ENCODE measurements around the gene GABPB1. TPM values are rescaled to one million over a fixed set of nuclear protein-coding genes. Genes with fewer than 3 reads are reported as not detected.

GABPB1 gene
- total and polyA plus RNA-seq, 8 donors: 2.9 to 9.7 (median 4.9) TPM

- DNase-seq (no peak), ATAC-seq (no peak), FAIRE-seq (no peak)
- H3K27me3 ChIP-seq: no peaks in the 10 kb centered on the region
- no peaks in the 10 kb centered on the region for H3K9me3 ChIP-seq
- intact Hi-C loops (cut with DNase I): no loop called here
- H3K27ac ChIP-seq: no peak overlapping the region
- no peak overlapping the region for H3K4me3 ChIP-seq
- no peaks in the 10 kb centered on the region for H3K4me1 ChIP-seq
- H3K36me3 ChIP-seq: peaks cover 0 to 9% (median 2%) of the 10 kb centered on the region in 3 donors
- no peak for TF ChIP-seq CTCF (IDR thresholded peaks at IDR 0.05)
- WGBS, 2 donors: 79 to 83% methylated on average over 1 of the region's 1 CpG
Observed at GRCh38 chr15:50304836-50305235, 50.2 kb downstream of the GABPB1 start.

- ATAC-seq: no peak
- no peak for TF ChIP-seq CTCF (IDR thresholded peaks at IDR 0.05)
- WGBS, 2 donors: 93 to 100% methylated on average over 1 of the region's 1 CpG
- H3K9me3 ChIP-seq: no peaks in the 10 kb centered on the region
- H3K4me1 ChIP-seq: no peaks in the 10 kb centered on the region
- H3K27ac ChIP-seq: no peak overlapping the region
- H3K27me3 ChIP-seq: no peaks in the 10 kb centered on the region
- no peak overlapping the region for H3K4me3 ChIP-seq
- no peak for FAIRE-seq
- H3K36me3 ChIP-seq: peaks cover 0 to 14% (median 9%) of the 10 kb centered on the region in 3 donors
- DNase-seq: no peak
- intact Hi-C loops (cut with DNase I): no loop called here
Observed at GRCh38 chr15:50302581-50302980, 52.4 kb downstream of the GABPB1 start.

GRCh38 chr15:50298340-50298739 is 56.7 kb downstream of the GABPB1 start:
- no peak for TF ChIP-seq CTCF (IDR thresholded peaks at IDR 0.05)
- ATAC-seq (no peak), FAIRE-seq (no peak), DNase-seq (no peak)
- H3K27ac ChIP-seq: no peak overlapping the region
- 94 to 97% methylated on average over 2 of the region's 2 CpGs for WGBS, 2 donors
- no peaks in the 10 kb centered on the region for H3K27me3 ChIP-seq
- peaks cover 2 to 15% (median 9%) of the 10 kb centered on the region in 3 donors for H3K36me3 ChIP-seq
- no peaks in the 10 kb centered on the region for H3K4me1 ChIP-seq
- no peaks in the 10 kb centered on the region for H3K9me3 ChIP-seq
- intact Hi-C loops (cut with DNase I): no loop called here
- no peak overlapping the region for H3K4me3 ChIP-seq

- Histone ChIP-seq H3K36me3 (peaks cover 2 to 15% (median 7%) of the 10 kb centered on the region in 3 donors), H3K27ac (no peak overlapping the region), H3K27me3 (no peaks in the 10 kb centered on the region), H3K4me1 (no peaks in the 10 kb centered on the region), H3K4me3 (no peak overlapping the region), H3K9me3 (no peaks in the 10 kb centered on the region)
- intact Hi-C loops (cut with DNase I): no loop called here
- no peak for DNase-seq
- no peak for FAIRE-seq
- 91 to 92% methylated on average over 1 of the region's 1 CpG for WGBS, 2 donors
- no peak for ATAC-seq
- TF ChIP-seq CTCF (IDR thresholded peaks at IDR 0.05): no peak
Observed at GRCh38 chr15:50295966-50296365, 59.0 kb downstream of the GABPB1 start.

- no peak overlapping the region for H3K4me3 ChIP-seq
- FAIRE-seq (no peak), ATAC-seq (no peak), DNase-seq (no peak)
- 97 to 100% methylated on average over 2 of the region's 2 CpGs for WGBS, 2 donors
- intact Hi-C loops (cut with DNase I): no loop called here
- peaks cover 0 to 2% (median 0%) of the 10 kb centered on the region in 4 donors for H3K27me3 ChIP-seq
- no peak for TF ChIP-seq CTCF (IDR thresholded peaks at IDR 0.05)
- H3K27ac ChIP-seq: no peak overlapping the region
- H3K36me3 ChIP-seq: no peaks in the 10 kb centered on the region
- no peaks in the 10 kb centered on the region for H3K9me3 ChIP-seq
- no peaks in the 10 kb centered on the region for H3K4me1 ChIP-seq
Observed at GRCh38 chr15:50289749-50290148, 65.2 kb downstream of the GABPB1 start.

All from pancreas (tissue), 10 donors.